GM19452 (cell line): Measurements from ENCODE around the gene ADCY7.

Experiments used
- ATAC-seq: cut with Tn5 transposase; IDR thresholded peaks from one replicate; pipeline ENCODE4 v1.9.1; 2021; ENCODE audit not compliant: unreplicated experiment

ADCY7 gene

DNA sequence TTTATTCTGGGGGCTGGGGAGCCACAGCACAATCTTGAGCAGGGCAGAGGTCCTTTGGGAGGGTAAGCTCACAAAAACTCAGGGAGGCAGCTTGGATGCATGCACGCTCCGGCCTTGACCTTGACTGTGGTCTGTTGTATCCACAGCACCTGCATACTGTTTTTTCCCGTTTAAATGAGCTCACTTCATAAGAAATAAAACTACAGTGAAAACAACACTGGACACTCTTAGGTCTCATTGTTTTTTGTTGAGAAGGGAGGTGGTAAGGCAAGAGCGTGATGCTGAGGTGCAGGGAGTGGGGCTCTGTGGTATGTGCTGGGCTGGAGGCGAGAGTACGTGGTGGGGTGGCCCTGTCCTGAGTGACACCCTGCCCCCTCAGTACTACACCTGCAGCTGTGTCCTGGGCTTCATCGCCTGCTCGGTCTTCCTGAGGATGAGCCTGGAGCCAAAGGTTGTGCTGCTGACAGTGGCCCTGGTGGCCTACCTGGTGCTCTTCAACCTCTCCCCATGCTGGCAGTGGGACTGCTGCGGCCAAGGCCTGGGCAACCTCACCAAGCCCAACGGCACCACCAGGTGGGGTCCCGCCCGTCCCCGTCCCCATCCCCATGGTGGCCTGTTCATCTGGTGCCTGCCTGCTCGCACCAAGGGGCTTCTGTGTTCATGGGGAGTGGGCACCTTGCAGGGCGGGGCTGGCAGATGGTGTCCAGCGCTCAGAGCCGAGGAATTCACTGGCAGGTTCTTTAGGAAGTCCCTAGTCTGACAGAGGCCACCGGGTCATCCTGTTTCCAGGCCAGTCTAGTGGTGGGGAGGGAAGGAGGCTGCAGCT lies 44.2 kb downstream of the ADCY7 start:
- no peak for ATAC-seq

DNA sequence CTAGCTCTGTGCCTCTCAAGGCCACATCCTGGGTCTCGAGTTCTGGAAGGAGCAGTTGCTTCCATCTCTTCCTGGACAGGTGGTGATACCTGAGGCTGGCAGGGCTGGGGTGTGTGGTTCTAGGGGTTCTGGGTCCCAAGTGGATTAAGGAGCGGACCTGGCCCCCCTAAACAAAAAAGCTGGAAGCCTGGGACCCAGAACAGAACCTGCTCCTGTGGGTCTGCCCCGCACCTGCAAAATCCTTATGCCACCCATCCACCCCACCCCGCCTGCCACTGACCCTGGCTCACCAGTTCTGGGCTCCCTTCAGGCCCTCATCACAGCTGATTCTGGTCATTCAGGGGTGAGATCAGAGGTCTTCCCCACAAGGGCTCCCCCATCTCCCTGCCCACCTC lies 44.8 kb downstream of the ADCY7 start:
- no peak for ATAC-seq

DNA sequence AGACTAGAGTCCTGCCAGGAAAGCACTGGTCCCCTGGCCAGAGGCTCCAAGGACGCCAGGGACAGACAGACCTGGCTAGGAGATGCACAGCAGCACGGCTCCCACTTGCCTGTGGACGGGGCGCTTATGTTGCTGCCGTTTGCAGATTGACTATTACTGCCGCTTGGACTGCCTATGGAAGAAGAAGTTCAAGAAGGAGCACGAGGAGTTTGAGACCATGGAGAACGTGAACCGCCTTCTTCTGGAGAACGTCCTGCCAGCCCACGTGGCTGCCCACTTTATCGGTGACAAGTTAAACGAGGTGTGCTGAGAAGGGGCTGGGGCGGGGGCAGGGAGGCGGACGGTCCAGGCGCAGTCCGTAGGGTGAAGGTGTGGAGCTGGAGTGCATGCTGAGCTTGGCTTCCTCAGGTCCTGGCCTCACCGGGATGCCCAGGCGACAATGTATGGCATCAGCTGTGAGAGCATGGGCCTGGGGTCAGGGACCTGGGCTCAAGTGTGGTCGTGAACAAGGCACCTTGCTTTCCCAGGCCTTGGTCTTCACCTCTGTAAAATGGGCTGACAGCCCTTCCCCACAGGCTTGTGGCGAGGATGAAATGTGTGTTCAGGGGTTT lies 45.6 kb downstream of the ADCY7 start:
- ATAC-seq: no peak

DNA sequence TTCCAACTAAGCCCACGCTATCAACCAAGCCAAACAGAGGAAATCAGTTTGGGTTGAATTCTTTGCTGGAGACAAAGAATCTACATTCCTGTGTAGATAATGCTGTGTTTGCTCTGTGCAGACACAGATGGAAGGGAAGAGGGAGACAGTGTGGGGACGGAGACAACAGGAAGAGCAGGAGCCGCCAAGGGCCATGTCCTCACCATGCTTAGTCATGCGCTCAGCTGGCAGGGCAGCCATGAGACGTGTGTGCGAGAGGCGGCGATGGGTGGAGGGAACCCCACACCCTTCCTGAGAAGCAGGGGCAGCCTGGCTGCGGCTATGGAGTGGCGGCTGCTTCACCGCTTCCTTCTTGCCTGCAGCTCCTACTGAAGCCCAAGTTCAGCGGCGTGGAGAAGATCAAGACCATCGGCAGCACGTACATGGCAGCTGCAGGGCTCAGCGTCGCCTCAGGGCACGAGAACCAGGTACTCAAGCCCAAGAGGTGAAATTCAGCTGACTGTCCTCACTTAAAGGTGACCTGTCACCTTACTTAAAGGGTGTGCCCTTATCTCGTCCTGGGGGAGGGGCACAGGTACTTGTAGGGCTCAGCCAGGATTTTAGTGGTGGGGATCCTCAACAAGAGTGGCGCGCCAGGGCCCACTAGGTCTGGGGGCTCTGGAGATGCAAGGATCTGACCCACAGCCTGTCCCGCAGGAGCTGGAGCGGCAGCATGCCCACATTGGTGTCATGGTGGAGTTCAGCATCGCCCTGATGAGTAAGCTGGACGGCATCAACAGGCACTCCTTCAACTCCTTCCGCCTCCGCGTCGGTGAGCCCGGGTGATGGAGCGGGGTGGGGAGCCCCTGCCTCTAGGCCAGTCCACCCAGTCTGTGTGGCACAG lies 47.5 kb downstream of the ADCY7 start:
- ATAC-seq: no peak

DNA sequence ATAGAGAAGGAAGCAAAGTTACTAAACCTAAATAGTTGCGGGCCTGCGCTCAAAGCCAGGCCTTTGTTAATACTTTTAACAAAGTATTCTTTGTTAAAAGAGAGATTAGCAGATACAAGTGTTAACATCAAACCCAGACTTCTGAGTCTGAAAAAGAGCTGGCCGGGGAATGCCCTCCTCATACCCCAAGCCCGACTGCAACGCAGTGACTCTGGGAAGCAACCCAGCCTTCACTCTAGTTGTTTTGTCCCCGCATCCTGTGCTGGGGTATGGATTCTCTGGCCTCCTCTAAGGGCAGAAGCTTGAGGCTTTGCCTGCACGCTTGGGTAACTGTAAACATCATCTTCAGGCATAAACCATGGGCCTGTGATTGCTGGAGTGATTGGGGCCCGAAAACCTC lies 48.3 kb downstream of the ADCY7 start:
- no peak for ATAC-seq

DNA sequence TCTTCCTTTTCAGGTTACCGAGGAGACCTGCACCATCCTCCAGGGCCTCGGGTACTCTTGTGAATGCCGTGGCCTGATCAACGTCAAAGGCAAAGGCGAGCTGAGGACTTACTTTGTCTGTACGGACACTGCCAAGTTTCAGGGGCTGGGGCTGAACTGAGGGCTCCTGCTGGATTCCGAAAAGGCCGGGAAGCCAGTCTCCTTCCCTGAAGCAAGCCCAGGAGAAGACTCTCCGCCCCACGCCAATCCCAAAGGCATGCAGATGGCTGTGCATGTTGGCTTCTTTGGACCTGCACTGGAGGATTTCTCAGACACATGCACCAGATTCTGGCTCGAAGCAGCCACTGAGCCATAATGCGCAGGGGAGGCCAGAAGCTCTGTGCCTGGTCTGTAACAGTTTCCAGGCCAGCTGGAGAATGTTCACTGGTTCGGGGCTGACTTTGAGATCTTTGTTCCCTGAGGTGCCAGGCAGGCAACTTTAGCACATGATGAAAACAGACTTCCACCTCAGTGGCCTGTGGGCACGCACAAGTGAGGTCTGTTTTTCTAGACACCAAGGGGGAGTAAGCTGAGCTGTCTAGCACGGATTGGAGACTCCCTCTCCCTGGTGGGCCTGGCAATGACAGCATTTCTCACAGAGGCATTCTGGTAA lies 49.1 kb downstream of the ADCY7 start:
- ATAC-seq: no peak

DNA sequence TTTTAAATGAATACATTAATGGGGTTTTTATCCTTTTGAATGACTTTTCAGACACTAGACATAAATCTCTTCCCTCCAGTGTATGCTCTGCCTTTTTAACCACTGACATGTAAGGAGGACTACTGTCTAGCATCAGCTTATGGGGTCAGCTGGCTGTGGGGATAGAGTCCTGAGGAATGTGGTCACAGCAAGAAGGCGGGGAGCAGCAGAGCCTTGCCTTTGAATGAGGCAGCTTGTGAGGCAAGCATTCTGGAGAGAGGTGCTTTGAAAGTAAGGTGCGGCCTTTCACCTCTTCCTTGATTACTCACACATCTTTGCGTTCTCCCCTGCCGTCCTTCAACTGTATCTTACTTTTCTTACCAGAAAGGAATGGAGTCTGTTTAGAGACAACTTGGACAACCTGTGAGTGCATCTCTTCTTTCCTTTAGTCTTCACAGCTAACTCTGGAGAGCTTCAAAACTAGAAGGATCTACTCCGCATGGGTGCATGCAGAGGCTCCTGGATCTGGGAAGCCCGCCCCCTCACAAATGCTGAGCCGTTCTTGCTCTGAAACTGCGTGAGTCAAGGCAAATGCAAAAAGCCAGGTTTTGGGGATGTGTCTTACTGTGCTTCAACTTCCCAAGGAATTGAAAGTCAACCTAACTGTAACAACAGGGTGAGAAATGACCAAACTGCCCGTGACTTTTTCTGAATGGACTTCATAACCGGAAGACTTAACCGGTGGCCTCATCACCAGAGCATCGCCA lies 49.9 kb downstream of the ADCY7 start:
- ATAC-seq: no peak

DNA sequence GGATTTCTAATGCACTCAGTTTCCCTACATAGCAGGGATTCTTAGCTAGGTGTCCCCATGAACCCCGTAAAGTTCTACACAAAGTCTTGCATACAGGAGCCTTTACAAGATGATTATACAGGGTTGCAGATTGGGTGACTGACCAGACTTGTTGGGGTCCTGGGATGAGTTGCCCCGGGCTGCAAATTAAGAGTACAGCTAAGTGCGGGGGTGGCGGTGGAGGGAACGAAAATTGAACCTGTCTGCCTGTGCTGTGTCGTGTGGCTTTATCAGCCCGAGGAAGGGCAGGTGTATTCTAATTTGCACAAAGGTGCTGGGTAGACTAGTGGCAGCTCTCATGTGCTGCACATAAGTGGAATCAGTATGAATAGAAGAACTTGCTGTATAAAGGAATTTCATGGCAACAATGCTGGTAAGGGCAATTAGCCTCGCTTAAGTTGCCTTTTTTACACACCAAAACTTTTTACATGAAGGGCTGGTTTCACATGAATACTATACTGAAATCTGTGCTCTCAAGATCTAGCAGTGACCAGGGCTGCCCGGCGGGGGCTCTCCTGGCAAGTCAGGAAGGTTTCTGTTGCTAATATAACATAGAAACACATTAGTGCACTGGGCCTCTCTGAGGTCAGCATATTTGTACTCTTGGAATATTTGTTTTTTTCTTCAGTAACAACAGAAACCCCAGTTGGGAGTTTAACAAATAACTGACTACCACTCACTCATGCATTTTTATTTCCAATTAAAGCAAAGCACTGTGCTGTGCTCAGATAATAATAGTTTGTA lies 50.7 kb downstream of the ADCY7 start:
- no peak for ATAC-seq

DNA sequence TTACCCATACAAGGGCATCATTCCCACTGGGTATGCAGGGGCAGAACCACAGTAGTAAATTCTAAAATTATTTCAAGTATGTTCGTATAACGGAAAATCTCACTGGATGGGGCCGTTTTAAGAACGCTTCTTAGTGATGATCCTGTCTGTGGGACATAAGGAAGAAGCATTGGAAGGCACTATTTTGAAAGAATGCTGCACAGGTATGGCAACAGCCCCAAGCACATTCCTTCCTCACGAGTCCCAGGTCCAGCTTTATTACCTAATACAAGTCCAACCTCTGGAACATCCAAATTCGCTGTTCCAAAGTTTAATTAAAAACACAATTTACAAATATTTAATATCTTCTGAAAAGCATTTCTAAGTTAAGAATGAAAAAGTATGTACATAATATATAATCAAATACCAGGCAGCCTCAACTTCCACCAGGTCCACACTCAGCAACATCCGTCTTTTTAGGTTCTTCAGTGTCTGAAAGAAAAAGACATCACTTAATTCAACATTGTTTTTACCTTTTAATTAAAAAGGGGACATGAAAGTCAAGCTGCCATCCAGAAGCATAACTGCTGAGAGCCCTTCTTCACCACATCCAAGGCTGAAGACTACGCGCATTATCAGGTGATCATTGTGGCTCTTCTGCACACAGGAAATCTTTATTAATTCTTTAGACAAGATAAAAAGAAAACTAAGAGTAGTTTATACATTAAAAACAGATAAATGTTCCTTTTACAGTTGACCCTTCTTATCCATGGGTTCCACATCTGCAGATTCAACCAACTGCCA lies 52.6 kb downstream of the ADCY7 start:
- ATAC-seq: no peak

DNA sequence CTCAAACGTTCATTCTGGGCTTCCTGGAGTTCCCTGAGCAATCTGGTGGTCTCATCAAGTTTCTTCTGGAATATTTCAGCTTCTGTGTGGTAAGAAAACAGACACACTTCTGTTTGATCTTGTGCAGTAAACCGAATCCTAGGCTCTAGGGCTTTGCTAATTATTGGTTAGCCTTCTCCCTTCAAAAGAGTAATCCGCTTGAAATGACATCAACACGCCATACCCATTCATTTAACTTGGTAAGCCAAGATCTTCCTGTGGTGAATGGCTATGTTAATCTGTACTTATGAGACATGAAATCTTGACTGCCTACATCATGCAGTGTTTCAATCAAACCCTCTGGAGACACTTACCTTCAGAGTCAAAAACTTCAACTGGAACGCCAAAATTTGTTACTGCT lies 54.0 kb downstream of the ADCY7 start:
- no peak for ATAC-seq

DNA sequence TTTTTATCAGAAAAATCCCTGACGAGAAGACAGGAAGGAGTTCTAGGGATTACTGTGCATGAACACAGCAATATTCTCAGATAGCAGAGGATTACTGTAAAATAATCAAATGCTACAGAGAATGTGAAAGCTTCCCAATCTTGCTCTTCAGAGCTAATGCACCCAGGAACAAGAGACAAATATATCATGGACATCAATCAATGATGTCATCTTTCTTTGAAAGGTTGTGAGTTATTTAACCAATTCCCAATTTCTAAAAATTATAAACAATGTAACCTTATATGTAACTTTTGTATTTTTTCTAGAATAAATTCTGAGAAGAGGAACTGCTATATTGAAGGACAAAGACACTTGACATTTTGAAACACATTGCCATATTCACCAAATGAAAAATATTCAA lies 56.0 kb downstream of the ADCY7 start:
- no peak for ATAC-seq

DNA sequence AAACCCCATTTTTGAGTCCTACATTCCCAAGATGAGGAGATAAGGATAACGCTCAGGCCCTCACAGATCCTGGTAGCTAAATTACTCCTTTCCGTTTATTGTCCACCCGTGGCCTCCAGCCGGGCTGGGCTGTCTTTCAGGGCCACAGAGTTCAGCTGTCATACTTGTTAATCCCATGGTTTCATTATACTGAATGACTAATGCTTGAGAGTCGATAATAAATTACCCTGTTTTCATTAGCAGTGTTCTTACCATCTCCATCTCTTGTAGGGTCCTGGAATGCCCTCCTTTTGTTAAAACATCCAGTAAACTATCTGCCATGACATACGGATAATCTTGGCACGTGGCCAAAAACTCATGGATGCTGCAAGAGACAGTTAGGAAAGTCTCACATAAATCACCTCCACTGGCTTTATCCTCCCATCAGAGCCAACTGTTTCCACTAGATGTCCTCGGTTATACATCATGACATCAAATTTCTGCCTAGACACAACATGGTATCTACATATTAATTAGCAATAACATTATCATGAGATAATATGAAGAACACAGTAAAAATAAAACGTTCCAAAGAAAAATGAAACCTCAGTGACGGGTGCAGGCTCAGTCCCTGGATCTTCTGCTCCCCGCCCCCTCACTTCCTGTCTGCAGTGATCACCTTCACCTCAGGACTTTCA lies 57.1 kb downstream of the ADCY7 start:
- no peak for ATAC-seq

DNA sequence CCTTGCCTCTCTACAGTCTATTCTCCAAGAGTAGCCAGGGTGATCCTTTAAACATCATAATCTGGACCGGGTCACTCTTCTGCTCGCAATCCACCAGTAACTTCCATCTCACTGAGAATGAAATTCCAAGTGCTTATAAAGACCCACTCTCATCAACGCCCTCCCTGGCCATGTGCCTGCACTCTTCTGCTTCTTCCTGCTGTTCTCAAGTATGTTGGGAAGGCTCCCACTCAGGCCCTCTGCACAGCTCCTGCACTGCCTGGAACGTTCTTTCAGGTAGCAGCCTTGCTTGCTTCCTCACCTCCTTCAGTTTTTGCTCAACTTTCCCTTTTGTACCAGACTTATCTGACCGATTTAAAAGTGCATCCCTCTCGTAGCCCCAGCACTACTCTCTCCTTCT lies 58.0 kb downstream of the ADCY7 start:
- no peak for ATAC-seq

DNA sequence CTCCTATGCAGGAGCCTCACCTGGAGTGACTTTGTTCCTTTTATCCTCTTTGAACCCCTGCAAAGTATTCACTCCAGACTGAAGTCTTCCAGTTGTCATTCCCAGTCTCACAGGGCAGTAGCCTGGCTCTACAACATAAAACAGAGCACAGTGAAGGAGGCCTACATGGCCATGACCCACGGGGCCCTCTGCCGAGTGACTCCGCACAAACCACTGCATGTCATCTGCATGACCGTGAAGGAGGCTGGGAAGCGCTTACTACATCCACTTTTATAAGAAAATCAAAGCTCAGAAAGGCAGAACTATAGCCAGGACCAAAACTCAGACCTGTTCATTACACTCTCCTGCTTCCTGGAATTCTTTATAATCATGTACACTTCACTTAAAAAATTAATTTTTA lies 59.9 kb downstream of the ADCY7 start:
- no peak for ATAC-seq

DNA sequence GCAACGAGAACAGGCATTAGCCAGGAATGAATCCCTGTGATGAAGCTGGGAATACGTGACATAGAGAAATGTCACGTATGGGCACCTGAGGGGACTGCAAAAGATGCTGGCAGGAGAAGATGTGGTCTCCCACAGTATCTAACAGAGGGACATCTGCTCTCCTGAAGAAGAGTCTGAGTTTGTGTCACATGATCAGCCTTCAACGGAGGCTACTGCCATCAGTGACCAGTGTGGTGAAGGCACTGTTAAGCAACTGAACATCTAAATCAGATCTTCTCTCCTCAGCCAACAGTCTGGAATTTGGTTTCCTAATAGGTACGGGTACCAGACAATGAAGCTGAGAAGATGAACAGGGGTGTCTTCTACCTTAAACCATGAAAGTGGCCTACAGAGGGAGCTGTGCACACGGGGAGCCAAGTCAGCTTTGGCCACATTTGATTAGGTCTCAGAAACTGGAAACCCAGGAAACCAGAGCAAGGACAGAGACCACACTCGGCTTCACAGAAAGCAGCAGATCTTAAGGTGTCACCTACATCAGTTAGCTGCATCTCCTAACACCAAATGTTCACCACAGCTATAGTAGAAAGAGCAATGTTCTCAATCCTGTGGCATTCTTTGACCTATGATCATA lies 60.6 kb downstream of the ADCY7 start:
- ATAC-seq: peak; percentile 64

DNA sequence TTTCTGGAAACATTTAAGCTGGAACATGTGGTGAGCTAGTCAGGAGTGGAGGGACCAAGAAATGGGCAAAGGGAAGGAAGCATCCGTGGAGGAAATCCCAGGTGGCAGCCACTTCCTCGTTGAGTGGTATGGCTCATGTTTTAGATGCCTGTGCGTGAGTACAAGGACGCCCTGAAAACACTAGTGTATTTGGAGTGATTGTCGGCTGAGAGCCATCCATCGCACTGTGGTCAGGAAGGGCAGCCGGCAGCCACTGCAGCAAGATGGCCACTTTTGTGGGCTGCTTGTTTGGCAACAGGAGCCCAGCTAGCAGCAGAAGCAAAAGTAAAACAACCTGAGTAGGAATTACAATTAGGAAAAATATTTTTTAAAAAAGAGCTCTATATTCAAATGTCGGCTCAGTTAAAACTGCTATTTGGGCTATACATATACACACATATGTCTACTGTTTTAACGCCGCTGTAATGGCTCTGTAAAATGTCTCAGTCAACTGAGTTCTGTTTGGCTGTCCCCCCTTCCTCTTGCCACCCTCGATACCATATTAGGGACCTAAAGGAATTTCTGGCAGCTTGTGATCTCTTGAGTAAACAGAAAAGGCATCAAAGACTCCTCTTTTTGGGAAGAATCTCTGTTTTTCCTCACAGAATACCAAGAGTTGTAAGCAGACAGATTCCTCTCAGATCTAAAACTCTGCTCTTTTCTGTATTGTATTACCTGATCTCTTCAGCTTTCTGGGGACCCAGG lies 63.3 kb downstream of the ADCY7 start:
- no peak for ATAC-seq

DNA sequence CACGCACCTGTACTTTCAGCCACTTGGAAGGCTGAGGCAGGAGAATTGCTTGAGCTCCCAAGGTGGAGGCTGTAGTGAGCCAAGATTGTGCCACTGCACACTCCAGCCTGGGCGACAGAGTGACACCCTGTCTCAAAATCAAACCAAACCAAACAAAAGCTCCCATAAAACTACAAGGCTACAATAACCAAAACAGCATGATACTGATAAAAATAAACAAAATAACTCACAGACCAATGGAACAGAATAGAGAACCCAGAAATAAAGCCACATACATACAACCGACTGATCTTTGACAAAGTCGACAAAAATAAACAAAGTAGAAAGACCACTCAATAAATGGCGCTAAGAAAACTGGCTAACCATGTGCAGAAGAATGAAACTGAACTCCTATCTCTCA lies 65.2 kb downstream of the ADCY7 start:
- ATAC-seq: no peak
